IPS-15b (cell line): ENCODE results near the gene NEK3.
"Not testable (repeated sequence)": the region's sequence is repeated elsewhere in the genome, so short reads cannot be mapped to it uniquely, and the experiment has no call there.

Experiments
- H3K27me3 ChIP-seq: one replicate; pipeline ENCODE4 v1.6.1; 2013; ENCODE audit warnings: low read length; ENCODE audit not compliant: control insufficient read depth, insufficient read depth
- H3K36me3 ChIP-seq: one replicate; pipeline ENCODE4 v1.6.1; 2013; ENCODE audit warnings: low read length; ENCODE audit not compliant: control insufficient read depth, insufficient read depth
- H3K4me1 ChIP-seq: one replicate; pipeline ENCODE4 v1.6.1; 2013; ENCODE audit warnings: mild to moderate bottlenecking, low read length; ENCODE audit not compliant: control insufficient read depth, insufficient read depth
- H3K4me3 ChIP-seq: one replicate; pipeline ENCODE4 v1.5.1; 2013; ENCODE audit warnings: low read depth, low read length
- H3K9ac ChIP-seq: one replicate; pipeline ENCODE4 v1.6.1; 2013; ENCODE audit warnings: low read depth, mild to moderate bottlenecking, low read length
- H3K9me3 ChIP-seq: one replicate; pipeline ENCODE4 v1.6.1; 2013; ENCODE audit warnings: mild to moderate bottlenecking, low read length; ENCODE audit not compliant: control insufficient read depth, insufficient read depth

NEK3 gene

GRCh38 chr13:52163878-52164277 is 4.5 kb upstream of the NEK3 start:
- H3K9me3 ChIP-seq, H3K4me3 ChIP-seq, H3K9ac ChIP-seq, H3K36me3 ChIP-seq, H3K4me1 ChIP-seq: not testable (repeated sequence)
- peaks cover 15% of the 10 kb centered on the region for H3K27me3 ChIP-seq

- no peaks in the 10 kb centered on the region for H3K36me3 ChIP-seq
- no peaks in the 10 kb centered on the region for H3K4me1 ChIP-seq
- H3K9ac ChIP-seq: no peak overlapping the region
- H3K27me3 ChIP-seq: peaks cover 21% of the 10 kb centered on the region
- no peak overlapping the region for H3K4me3 ChIP-seq
- H3K9me3 ChIP-seq: no peaks in the 10 kb centered on the region
Measured at GRCh38 chr13:52162279-52163101, 3.1 kb upstream of the NEK3 start.

- no peaks in the 10 kb centered on the region for H3K9me3 ChIP-seq
- no peaks in the 10 kb centered on the region for H3K36me3 ChIP-seq
- no peaks in the 10 kb centered on the region for H3K4me1 ChIP-seq
- H3K4me3 ChIP-seq: no peak overlapping the region
- peaks cover 21% of the 10 kb centered on the region for H3K27me3 ChIP-seq
- H3K9ac ChIP-seq: no peak overlapping the region
Measured at GRCh38 chr13:52161181-52161646, 1.8 kb upstream of the NEK3 start.

GRCh38 chr13:52160506-52160905 is 1.1 kb upstream of the NEK3 start:
- Histone ChIP-seq H3K4me1 (no peaks in the 10 kb centered on the region), H3K9me3 (no peaks in the 10 kb centered on the region), H3K9ac (no peak overlapping the region), H3K36me3 (no peaks in the 10 kb centered on the region), H3K27me3 (peaks cover 21% of the 10 kb centered on the region), H3K4me3 (no peak overlapping the region)

GRCh38 chr13:52160053-52160452 is 656 bp upstream of the NEK3 start:
- peak overlapping the region; percentile 67 for H3K4me3 ChIP-seq

GRCh38 chr13:52158629-52159158 is 703 bp downstream of the NEK3 start:
- Histone ChIP-seq H3K4me3 (peak overlapping the region; percentile 67), H3K27me3 (peaks cover 21% of the 10 kb centered on the region), H3K4me1 (no peaks in the 10 kb centered on the region), H3K9me3 (no peaks in the 10 kb centered on the region), H3K36me3 (no peaks in the 10 kb centered on the region), H3K9ac (peak overlapping the region; percentile 72)

More at GRCh38 chr13:52160053-52160452, 656 bp upstream of the NEK3 start:
- Histone ChIP-seq H3K36me3 (no peaks in the 10 kb centered on the region), H3K9me3 (no peaks in the 10 kb centered on the region), H3K9ac (no peak overlapping the region), H3K4me1 (no peaks in the 10 kb centered on the region), H3K27me3 (peaks cover 21% of the 10 kb centered on the region)

- Histone ChIP-seq H3K9ac (no peak overlapping the region), H3K9me3 (no peaks in the 10 kb centered on the region), H3K36me3 (no peaks in the 10 kb centered on the region), H3K4me1 (no peaks in the 10 kb centered on the region), H3K27me3 (peaks cover 21% of the 10 kb centered on the region), H3K4me3 (no peak overlapping the region)
Measured at GRCh38 chr13:52156724-52157261, 2.6 kb downstream of the NEK3 start.

- Histone ChIP-seq H3K4me1 (no peaks in the 10 kb centered on the region), H3K36me3 (no peaks in the 10 kb centered on the region), H3K9me3 (no peaks in the 10 kb centered on the region), H3K4me3 (no peak overlapping the region), H3K9ac (no peak overlapping the region), H3K27me3 (peaks cover 12% of the 10 kb centered on the region)
Measured at GRCh38 chr13:52155177-52155576, 4.2 kb downstream of the NEK3 start.

GRCh38 chr13:52147225-52147624 is 12.2 kb downstream of the NEK3 start:
- Histone ChIP-seq H3K9ac (no peak overlapping the region), H3K4me1 (no peaks in the 10 kb centered on the region), H3K9me3 (no peaks in the 10 kb centered on the region), H3K36me3 (no peaks in the 10 kb centered on the region), H3K4me3 (no peak overlapping the region), H3K27me3 (no peaks in the 10 kb centered on the region)

- Histone ChIP-seq H3K27me3 (no peaks in the 10 kb centered on the region), H3K4me3 (no peak overlapping the region), H3K4me1 (no peaks in the 10 kb centered on the region), H3K36me3 (no peaks in the 10 kb centered on the region), H3K9me3 (no peaks in the 10 kb centered on the region), H3K9ac (no peak overlapping the region)
Measured at GRCh38 chr13:52141299-52141698, 18.1 kb downstream of the NEK3 start.

- H3K27me3 ChIP-seq: no peaks in the 10 kb centered on the region
- no peak overlapping the region for H3K4me3 ChIP-seq
- H3K4me1 ChIP-seq: no peaks in the 10 kb centered on the region
- no peak overlapping the region for H3K9ac ChIP-seq
- no peaks in the 10 kb centered on the region for H3K36me3 ChIP-seq
- H3K9me3 ChIP-seq: no peaks in the 10 kb centered on the region
Measured at GRCh38 chr13:52137489-52137888, 21.9 kb downstream of the NEK3 start.

GRCh38 chr13:52136763-52137162 is 22.6 kb downstream of the NEK3 start:
- Histone ChIP-seq H3K4me3 (no peak overlapping the region), H3K9ac (no peak overlapping the region), H3K4me1 (no peaks in the 10 kb centered on the region), H3K36me3 (no peaks in the 10 kb centered on the region), H3K9me3 (no peaks in the 10 kb centered on the region), H3K27me3 (no peaks in the 10 kb centered on the region)
